KBM-7 (cell line): ENCODE data around the gene KIR2DL3.
"Not testable (repeated sequence)": the region's sequence is repeated elsewhere in the genome, so short reads cannot be mapped to it uniquely, and the experiment has no call there.

Experiments
- DNase-seq: peaks from one replicate; pipeline ENCODE4 v3.0.0-alpha.2; 2015
- in situ Hi-C: fragments of 300-500 bp; cut with MboI; formaldehyde crosslinking; loops from 2 replicates; pipeline ENCODE4 v1.14.3; 2020; ENCODE audit warnings: low sequenced_read_pairs, low pct_unique_long_range_greater_than_20kb, mixed read lengths

KIR2DL3 gene

DNA sequence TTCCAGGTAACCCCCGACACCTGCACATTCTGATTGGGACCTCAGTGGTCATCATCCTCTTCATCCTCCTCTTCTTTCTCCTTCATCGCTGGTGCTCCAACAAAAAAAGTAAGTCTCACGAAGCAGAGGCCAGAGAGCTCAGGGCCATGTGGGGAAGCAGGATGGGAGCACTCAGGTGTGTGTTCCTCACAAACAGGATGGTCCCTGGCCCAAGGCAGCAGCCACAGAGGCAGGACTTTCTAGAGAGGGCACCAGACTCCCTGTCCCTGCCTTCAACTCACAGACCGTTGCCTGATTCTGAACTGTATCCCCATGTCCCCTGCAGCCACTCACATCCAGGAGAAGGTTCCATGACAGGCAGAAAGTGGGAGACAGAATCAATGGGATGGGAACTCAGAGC is 44.6 kb downstream of the KIR2DL3 start:
- DNase-seq, in situ Hi-C loops: not testable (repeated sequence)

DNA sequence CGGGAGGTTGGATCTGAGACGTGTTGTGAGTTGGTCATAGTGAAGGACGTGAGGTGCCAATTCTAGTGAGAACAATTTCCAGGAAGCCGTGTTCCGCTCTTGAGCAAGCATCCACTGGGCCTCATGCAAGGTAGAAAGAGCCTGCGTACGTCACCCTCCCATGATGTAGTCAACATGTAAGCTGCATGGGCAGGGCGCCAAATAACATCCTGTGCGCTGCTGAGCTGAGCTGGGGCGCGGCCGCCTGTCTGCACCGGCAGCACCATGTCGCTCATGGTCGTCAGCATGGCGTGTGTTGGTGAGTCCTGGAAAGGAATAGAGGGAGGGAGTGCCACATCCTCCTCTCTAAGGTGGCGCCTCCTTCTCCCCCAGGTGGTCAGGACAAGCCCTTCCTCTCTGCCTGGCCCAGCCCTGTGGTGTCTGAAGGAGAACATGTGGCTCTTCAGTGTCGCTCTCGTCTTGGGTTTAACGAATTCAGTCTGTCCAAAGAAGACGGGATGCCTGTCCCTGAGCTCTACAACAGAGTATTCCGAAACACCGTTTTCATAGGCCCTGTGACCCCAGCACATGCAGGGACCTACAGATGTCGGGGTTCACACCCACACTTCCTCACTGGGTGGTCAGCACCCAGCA is 47.9 kb downstream of the KIR2DL3 start:
- in situ Hi-C loops, DNase-seq: not testable (repeated sequence)

DNA sequence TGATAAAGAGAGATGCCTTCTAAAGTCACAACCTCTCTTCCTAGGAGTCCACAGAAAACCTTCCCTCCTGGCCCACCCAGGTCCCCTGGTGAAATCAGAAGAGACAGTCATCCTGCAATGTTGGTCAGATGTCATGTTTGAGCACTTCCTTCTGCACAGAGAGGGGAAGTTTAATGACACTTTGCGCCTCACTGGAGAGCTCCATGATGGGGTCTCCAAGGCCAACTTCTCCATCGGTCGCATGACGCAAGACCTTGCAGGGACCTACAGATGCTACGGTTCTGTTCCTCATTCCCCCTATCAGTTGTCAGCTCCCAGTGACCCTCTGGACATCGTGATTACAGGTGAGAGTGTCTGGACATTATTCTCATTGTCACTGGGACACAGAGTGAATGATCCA is 49.8 kb downstream of the KIR2DL3 start:
- in situ Hi-C loops, DNase-seq: not testable (repeated sequence)

DNA sequence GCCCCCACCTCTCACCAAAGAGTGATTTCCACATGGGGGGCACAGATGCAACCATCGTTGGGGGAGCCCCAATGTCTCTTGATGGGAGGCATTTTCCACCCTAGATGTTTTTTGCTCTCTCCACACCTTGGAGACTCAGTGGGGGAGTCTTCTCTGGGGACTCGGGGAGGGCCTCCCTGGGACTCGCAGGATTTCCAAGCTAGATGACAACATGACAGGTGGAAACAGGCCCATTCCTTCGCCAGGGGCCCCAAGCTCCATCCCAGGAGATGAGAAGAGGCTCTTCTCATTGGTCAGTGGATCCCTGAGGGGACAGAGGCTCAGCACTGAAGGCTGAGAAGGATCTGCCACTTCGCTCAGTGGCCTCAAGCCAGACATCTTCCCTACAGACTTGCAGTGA is 52.4 kb downstream of the KIR2DL3 start:
- in situ Hi-C loops = no loop called here
- no peak for DNase-seq

DNA sequence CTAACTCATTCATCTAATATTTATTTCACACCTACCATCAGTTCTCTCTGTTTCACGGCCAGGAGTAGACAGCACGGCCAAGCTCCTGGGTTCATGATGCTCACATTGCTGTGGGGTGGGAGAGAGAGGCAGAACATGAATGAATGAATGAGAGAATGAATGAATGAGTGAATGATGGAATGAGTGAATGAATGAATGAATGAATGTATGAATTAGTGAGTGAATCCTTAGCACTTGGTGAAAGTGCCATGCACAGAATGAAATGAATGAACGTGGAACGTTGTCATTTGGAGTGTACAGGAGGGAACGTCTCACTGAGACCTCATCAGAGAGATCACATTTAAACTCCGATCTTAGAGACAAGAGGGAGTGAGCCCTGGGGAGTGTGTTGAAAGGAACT is 53.2 kb downstream of the KIR2DL3 start:
- no peak for DNase-seq
- in situ Hi-C loops = no loop called here

DNA sequence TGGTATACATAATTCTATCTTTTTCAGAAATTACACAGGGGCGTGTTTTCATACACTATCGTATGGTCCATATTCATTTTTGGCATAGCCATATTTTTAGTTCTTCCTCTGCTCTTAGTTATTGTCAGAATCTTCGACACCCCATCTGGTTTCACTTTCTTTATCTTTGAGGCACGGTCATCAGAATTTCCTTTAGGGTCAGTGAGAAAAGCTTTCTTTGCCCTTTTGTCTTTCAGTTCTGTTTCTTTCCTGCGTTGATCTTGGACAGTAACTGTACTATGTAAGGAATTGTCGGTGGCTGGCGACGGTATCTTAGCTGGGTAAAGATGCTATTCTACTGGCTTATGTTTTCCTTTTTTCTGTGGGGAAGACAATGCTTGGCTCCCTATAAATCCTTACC is 54.5 kb downstream of the KIR2DL3 start:
- DNase-seq = no peak
- in situ Hi-C loops = no loop called here

DNA sequence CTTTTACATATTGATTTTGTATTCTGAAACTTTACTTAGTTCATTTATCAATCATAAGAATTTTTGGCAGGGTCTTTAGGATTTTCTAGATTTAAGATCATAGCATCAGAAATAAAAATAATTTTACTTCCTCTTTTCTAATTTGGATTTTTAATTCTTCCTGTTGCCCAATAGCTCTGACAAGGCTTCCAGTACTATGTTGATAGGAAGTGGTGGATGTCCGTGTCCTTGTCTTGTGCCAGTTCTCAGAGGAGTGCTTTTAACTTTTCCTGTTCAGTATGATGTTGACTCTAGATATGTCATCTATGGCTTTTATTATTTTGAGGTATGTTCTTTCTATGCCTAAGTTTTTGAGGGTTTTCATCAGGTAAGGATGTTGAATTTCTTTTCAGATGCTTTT is 57.4 kb downstream of the KIR2DL3 start:
- peak; percentile 8 for DNase-seq
- in situ Hi-C loops = no loop called here
